ENCODE data around the gene ADAMTS7.
"Not testable (repeated sequence)": the region's sequence is repeated elsewhere in the genome, so short reads cannot be mapped to it uniquely, and the experiment has no call there.

Gene ADAMTS7

DNA sequence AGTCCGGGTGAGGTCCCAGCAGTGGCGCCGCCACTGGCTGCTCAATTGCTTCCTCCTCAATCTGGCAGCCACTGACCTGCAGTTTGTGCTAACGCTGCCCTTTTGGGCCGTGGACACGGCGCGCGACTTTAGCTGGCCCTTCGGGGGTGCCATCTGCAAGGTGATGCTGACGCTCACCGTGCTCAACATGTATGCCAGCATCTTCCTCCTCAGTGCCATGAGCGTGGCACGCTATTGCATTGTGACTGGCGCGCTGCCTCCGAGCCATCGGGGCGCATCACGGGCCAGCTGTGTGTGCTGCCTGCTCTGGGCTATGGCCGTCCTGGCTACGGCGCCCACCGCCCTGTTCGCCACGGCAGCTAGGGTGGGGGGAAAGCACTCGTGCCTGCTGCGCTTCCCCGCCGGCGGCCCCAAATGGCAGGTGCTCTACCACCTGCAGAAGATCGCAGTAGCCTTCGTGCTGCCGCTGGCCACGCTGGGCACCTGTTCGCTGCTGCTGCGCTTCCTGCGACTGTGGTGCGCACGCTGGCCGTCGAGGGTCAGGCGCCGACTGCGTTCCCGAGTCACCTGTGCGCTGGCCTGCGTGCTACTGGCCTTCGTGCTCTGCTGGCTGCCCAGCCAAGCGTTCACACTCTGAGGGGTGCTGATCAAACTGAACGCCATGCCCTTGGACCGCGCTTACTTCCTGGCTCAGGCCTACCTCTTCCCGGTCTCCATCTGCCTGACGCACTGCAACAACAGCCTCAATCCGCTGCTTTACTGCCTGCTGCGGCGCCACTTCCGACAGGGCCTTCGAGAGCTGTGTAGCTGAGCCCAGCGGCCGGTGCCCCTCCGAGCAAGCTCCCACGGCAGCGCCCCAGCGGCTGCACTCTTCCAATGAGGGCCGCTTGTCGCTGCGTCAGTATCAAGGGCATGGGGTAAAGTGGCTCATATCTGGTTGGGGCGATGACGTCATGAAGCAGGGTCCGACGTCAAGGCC lies 20.3 kb upstream of the ADAMTS7 start:
- DNase-seq, result no peak

GRCh38 chr15:78830514-78831228 lies 19.4 kb upstream of the ADAMTS7 start:
- DNase-seq, result peak; percentile 9

GRCh38 chr15:78828920-78829319 lies 17.7 kb upstream of the ADAMTS7 start:
- DNase-seq, result no peak

DNA sequence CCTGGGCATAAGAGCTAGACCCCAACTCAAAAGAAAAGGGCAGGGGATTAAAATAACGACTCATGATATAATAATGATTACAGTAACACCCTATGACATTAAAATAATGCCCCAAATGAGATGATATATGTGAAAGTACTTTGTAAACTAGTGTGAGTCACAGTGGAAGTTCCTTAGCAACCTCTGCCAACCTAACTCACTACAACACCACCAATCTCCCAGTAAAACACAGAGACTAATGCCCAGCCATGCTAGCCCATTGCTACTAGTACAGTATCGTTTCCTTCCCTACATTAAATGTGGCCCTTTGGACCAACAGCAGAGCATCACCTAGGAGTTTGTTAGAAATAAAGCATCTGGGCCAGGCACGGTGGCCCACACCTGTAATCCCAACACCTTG lies 11.2 kb upstream of the ADAMTS7 start:
- DNase-seq, result no peak

DNA sequence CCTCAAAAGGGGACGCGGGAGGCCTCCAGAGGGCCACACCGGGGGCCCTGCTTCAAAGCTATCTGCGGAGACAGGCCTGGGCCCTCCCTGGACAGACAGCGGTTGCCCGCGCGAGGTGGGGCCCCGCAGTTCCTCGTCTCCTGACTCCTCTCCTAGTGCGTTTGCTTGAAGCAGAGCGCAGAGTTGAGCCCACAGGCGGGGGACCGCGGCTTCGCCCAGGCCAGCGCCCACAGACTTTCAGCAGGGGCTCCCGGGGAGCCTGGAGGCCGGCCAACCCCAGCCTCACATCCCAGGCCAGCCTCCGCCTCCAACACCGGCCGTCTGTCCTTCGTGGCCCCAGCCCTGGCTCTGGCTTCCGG lies 540 bp upstream of the ADAMTS7 start:
- no peak for DNase-seq

GRCh38 chr15:78810362-78811123 lies 721 bp downstream of the ADAMTS7 start:
- DNase-seq, result peak; percentile 6

- DNase-seq, result no peak
Observed at GRCh38 chr15:78810003-78810361, 1.3 kb downstream of the ADAMTS7 start.

GRCh38 chr15:78808550-78808949 lies 2.7 kb downstream of the ADAMTS7 start:
- peak; percentile 25 for DNase-seq

GRCh38 chr15:78807359-78807758 lies 3.9 kb downstream of the ADAMTS7 start:
- no peak for DNase-seq

GRCh38 chr15:78804391-78804792 lies 6.9 kb downstream of the ADAMTS7 start:
- no peak for DNase-seq

- DNase-seq, result no peak
Observed at GRCh38 chr15:78800806-78801205, 10.5 kb downstream of the ADAMTS7 start.

GRCh38 chr15:78800189-78800588 lies 11.1 kb downstream of the ADAMTS7 start:
- no peak for DNase-seq

GRCh38 chr15:78799102-78799501 lies 12.2 kb downstream of the ADAMTS7 start:
- DNase-seq, result not testable (repeated sequence)

- not testable (repeated sequence) for DNase-seq
Observed at GRCh38 chr15:78798355-78798754, 12.9 kb downstream of the ADAMTS7 start.

DNA sequence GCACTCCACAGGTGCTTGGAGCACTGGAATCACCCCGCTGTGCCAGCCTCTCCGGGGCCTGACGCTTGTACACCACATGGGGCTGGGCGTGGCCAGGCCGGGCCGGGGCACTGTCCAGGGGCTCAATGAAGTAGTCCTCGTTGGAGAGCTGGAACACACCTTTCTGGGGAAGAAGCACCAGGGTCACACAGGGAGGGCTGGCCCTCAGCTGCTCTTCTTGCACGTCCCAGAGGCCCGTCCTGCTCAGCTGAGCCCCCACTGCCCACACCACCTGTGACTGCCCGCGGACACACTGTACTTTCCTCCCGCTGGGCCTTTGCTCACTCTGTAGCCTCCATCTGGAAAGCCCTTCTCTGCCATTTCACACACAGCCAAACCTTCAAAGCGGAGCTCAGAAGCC lies 13.3 kb downstream of the ADAMTS7 start:
- no peak for DNase-seq

DNA sequence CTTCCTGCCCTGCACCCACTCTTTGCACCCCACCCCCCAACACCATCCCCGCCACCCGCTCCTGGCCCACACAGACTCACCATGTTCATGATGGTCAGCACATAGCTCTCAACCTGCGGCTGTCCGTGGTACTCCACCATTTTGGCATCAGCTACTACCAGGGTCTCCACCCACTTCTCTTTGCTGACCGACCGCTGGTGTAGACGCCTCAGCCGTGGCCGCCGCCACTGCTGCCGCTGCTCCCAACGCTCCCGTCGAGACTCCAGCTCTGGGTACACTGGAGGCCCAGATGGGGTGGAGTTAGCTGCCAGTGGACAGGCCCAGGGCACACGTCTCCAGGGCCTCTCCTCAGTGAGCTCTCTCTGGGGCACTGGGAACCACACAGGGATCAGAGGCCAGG lies 14.8 kb downstream of the ADAMTS7 start:
- DNase-seq, result no peak

DNA sequence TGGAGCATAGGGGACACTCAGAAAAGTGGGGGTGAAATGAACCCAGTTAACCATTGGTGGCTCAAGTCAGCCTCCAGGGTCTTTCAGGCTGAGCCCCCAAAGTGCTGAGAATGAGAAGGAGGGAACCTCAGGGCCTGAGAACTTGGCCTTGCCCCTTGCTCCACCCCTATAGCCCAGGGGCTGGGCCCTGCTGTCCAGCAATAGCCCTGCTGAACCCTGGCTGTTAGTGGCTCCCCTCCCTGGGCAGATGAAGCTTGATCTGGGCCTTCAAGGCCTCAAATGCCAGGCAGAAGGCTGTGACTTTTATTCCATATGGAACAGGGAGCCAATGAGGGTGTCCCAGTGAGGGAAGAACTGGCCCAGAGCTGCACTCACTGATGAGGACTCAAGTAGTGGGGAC lies 16.2 kb downstream of the ADAMTS7 start:
- no peak for DNase-seq

DNA sequence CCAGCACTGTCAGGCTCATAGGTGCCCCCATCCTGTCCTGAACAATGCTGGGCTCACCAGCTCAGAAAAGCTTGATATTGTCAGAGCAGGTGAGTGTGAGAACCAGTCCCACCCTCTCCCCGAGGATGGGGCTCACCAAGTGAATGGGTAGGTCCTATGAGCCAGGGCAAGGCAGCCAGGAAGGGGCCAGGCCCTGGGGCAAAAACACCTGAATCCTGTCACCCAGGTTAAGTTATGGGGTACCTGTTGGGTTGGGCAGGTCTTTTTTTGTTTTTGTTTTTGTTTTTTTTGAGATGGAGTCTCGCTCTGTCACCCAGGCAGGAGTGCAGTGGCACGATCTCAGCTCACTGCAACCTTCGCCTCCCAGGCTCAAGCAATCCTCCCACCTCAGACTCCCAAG lies 16.8 kb downstream of the ADAMTS7 start:
- DNase-seq, result not testable (repeated sequence)

DNA sequence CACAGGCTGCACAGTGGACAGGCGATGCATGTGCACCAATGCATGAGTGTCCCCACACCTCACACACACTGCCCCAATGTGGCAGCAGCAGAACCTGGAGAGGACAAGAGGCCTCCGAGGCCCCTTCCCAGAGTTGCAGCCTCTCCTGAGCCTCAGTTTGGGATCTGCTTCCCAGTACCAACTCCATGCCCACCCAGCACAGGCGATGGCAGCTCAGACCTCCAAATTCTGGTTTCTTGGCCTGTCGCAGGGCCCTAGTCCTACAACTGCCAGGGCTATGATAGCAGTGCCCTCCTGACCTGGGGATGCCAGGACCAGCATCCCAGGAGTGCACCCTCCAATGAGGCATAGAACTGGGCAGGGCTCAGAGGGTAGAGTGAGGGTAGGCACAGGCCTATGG lies 19.9 kb downstream of the ADAMTS7 start:
- no peak for DNase-seq

GRCh38 chr15:78790027-78790426 lies 21.2 kb downstream of the ADAMTS7 start:
- DNase-seq, result no peak

DNA sequence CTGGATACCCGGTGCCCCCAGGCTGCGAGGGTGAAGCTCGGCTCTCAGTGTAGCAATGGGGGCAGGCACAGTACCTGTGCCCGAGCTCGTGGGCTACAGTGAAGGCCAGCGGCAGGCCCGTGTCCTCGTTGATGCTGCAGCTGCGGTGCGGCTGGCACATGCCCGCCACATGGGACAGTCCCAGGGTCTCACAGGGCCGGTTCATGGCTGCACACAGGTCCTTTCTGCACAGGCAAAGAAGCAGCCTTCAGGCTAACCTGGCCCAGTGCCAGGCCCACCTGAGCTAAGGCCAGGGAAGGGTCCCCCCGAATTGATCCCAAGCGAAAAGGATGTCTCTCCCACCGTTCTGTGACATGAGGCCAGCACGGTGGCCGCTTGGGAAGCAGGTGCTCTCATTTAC lies 21.6 kb downstream of the ADAMTS7 start:
- DNase-seq, result no peak

- DNase-seq, result no peak
Observed at GRCh38 chr15:78788016-78788660, 23.1 kb downstream of the ADAMTS7 start.

- not testable (repeated sequence) for DNase-seq
Observed at GRCh38 chr15:78782402-78782801, 28.9 kb downstream of the ADAMTS7 start.

Measured in CD4-positive, alpha-beta T cell treated with Interleukin-6 for 4 hours (primary cell).